ENCODE results near the gene RAD51B.
A peak's percentile ranks its signal among the peaks of the same experiment; 100 is the strongest.
"Not testable (repeated sequence)": the region's sequence is repeated elsewhere in the genome, so short reads cannot be mapped to it uniquely, and the experiment has no call there.

The RAD51B gene

GRCh38 chr14:67984274-67984673 is 164.7 kb downstream of the RAD51B start:
- H3K4me3 Mint-ChIP-seq: no peak overlapping the region
- H3K4me1 Mint-ChIP-seq: peaks cover 49% of the 10 kb centered on the region
- no peaks in the 10 kb centered on the region for H3K9me3 Mint-ChIP-seq
- no peaks in the 10 kb centered on the region for H3K27me3 Mint-ChIP-seq (ENCODE audit: low read depth)
- peak overlapping the region; percentile 21 to 99 (median 76) for H3K27ac Mint-ChIP-seq
- H3K36me3 Mint-ChIP-seq (ENCODE audit: low read depth): no peaks in the 10 kb centered on the region
- no peak for TF ChIP-seq CTCF (IDR thresholded peaks at IDR 0.05; ENCODE audit: unreplicated experiment in 3 of 3)

DNA sequence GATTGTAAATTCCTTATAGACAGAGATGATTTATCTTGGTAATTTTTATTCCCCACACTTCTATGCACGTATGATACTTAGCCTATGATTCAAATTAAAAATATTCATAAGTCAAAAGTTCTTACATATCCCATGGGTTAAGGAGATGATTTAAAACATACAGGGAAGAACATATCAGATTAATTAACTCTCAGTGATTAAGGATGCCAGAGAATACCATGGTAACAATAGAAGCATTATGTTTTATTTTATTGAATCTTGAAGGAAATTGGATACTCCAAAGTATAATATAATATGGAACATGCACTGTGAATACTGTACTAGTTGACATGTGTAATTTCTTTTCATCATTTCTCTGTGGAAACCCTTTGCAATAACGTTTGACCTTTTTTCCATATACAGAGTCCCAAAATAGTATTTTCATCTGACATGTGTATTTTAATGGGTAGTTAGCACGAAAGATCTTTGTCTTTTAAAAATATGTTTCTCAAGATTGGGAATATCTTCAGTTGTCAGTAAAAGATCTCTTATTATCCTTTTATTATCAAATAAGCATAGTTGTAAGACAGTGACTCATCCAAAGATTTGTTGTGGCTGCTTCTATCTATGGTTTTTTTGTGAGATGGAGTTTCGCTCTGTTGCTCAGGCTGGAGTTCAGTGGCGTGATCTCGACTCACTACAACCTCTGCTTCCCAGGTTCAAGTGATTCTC is 166.7 kb downstream of the RAD51B start:
- Mint-ChIP-seq H3K4me3 (no peak overlapping the region), H3K27ac (peak overlapping the region; percentile 98 to 99 (median 99)), H3K9me3 (no peaks in the 10 kb centered on the region), H3K36me3 (ENCODE audit: low read depth) (no peaks in the 10 kb centered on the region), H3K4me1 (peaks cover 51% of the 10 kb centered on the region), H3K27me3 (ENCODE audit: low read depth) (no peaks in the 10 kb centered on the region)
- TF ChIP-seq CTCF (IDR thresholded peaks at IDR 0.05; ENCODE audit: unreplicated experiment in 3 of 3): no peak

- H3K9me3 Mint-ChIP-seq: no peaks in the 10 kb centered on the region
- peak overlapping the region in 1 of 3 experiments; percentile 9 for H3K4me3 Mint-ChIP-seq
- H3K27me3 Mint-ChIP-seq (ENCODE audit: low read depth): no peaks in the 10 kb centered on the region
- no peak for TF ChIP-seq CTCF (IDR thresholded peaks at IDR 0.05; ENCODE audit: unreplicated experiment in 3 of 3)
- H3K36me3 Mint-ChIP-seq (ENCODE audit: low read depth): no peaks in the 10 kb centered on the region
- peaks cover 51% of the 10 kb centered on the region for H3K4me1 Mint-ChIP-seq
- H3K27ac Mint-ChIP-seq: peak overlapping the region; percentile 98 to 99 (median 99)
These were observed 168.0 kb downstream of the RAD51B start for GRCh38 chr14:67987606-67988005.

DNA sequence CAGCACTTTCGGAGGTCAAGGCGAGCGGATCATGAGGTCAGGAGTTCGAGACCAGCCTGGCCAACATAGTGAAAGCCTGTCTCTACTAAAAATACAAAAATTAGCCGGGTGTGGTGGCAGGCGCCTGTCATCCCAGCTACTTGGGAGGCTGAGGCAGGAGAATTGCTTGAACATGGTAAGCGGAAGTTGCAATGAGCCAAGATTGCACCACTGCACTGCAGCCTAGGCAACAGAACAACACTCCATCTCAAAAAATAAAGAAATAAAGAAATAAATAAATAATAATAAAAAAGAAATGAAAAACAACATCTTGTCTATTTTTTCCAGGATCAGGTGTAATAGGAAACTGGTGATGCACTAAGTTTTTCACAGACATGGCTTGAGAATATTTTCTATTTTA is 168.6 kb downstream of the RAD51B start:
- H3K9me3 Mint-ChIP-seq; H3K36me3 Mint-ChIP-seq (ENCODE audit: low read depth); H3K27me3 Mint-ChIP-seq (ENCODE audit: low read depth): not testable (repeated sequence)
- Mint-ChIP-seq H3K4me3 (peak overlapping the region in 1 of 3 experiments; percentile 9), H3K27ac (peak overlapping the region; percentile 98 to 99 (median 99)), H3K4me1 (peaks cover 45% of the 10 kb centered on the region)

DNA sequence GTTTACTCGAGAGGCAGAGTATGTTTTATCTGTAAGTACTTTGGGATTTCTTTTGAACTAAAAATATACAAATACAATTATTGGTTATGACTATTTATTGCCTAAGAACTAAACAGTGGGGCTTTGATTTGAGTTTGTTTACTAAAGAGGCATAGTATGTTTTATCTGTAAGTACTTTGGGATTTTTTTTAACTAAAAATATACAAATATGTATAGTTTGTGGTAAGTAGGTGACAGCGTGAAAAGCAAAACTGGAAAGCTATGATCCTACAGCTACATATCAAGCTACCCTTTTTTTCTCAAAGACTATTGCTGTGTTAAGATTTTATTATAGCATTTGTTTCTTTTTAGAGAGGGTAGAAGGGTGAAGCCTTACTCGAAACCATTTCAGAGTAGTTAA is 171.0 kb downstream of the RAD51B start:
- TF ChIP-seq CTCF (IDR thresholded peaks at IDR 0.05; ENCODE audit: unreplicated experiment in 3 of 3): no peak

DNA sequence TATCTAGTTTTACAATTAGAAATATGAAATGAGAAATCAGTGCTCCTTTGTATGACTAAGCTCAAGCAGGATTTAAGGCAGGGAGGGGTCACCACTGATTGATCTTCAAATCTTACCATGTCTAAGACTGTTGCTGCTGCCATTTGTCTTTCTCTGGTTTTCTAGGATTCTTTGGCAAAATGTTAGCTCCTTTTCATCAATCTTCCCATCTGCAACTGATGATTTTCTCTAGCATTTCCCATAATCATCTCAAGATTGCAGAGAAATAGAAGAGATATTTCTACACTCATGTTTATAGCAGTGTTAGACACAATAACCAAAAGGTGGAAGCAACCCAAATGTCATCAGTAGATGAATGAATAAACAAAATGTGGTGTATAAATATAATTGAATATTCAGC is 175.0 kb downstream of the RAD51B start:
- peak overlapping the region in 1 of 3 experiments; percentile 20 for H3K27ac Mint-ChIP-seq
- no peaks in the 10 kb centered on the region for H3K36me3 Mint-ChIP-seq (ENCODE audit: low read depth)
- H3K4me3 Mint-ChIP-seq: no peak overlapping the region
- no peaks in the 10 kb centered on the region for H3K27me3 Mint-ChIP-seq (ENCODE audit: low read depth)
- H3K9me3 Mint-ChIP-seq: no peaks in the 10 kb centered on the region
- TF ChIP-seq CTCF (IDR thresholded peaks at IDR 0.05; ENCODE audit: unreplicated experiment in 3 of 3): no peak
- peaks cover 24% of the 10 kb centered on the region for H3K4me1 Mint-ChIP-seq

More for the DNA sequence above, 171.0 kb downstream of the RAD51B start:
- Mint-ChIP-seq H3K4me3 (no peak overlapping the region), H3K9me3 (no peaks in the 10 kb centered on the region), H3K27ac (peak overlapping the region; percentile 28 to 77 (median 58)), H3K4me1 (peaks cover 31% of the 10 kb centered on the region), H3K36me3 (ENCODE audit: low read depth) (no peaks in the 10 kb centered on the region), H3K27me3 (ENCODE audit: low read depth) (no peaks in the 10 kb centered on the region)

Data from nephron (organoid).